ENCODE data around the gene ELF1.
A peak's percentile ranks its signal among the peaks of the same experiment; 100 is the strongest.
"Not testable (repeated sequence)": the region's sequence is repeated elsewhere in the genome, so short reads cannot be mapped to it uniquely, and the experiment has no call there.

The ELF1 gene

DNA sequence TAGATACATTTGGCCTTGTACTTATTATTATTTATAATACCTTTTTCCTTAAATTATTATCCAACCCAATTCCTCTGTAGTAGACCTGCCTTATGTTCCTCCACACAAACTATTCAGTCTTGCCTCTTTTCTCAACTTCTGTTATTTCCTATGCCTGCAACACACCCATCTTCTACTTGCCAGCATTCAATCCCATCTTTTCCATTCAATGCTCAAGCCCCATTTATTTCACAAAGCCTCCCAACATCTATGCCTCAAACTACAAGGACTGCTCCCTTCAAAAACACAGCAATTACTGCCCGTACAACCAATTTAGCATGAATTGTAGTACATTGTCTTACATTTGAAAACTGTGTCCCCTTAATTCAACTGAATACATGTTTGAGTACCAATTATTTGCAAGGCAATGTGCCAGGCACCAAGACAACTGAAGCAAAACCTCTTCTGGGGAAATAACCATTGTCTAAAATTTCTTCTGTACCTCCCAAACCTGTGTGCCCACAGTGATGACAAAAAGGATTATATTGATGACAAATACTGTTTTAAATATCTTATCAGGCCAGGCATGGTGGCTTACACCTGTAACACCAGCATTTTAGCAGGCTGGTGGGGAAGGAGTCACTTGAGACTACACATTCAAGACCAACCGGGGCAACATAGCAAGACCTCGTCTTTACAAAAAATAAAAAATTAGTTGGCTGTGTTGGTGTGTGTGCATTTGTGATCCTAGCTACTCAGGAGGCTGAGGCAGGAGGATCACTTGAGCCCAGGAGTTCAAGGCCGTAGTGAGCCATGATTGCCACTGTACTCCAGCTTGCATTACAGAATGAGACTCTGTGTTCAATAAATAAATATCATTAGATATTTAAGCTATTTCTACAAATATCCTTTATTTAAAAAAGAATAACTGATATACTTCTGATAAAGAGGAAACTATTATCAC is 35.1 kb downstream of the ELF1 start:
- no peaks in the 10 kb centered on the region for H3K9me3 ChIP-seq (ENCODE audit: control insufficient read depth in 1 of 2, low read length in 2 of 2)
- peaks cover 3 to 5% of the 10 kb centered on the region in 2 donors for H3K36me3 ChIP-seq (ENCODE audit: control insufficient read depth in 1 of 2, insufficient read depth in 2 of 2, low read length in 2 of 2)
- peak overlapping the region; percentile 69 for H3K27ac ChIP-seq (ENCODE audit: low read depth, low read length)
- H3K4me1 ChIP-seq (ENCODE audit: control insufficient read depth in 1 of 2, insufficient read depth in 2 of 2, low read length in 2 of 2): peaks cover 33 to 51% of the 10 kb centered on the region in 2 donors
- no peaks in the 10 kb centered on the region for H3K27me3 ChIP-seq (ENCODE audit: control insufficient read depth in 1 of 2, insufficient read depth in 2 of 2, low read length in 2 of 2)
- H3K9ac ChIP-seq (ENCODE audit: low read depth in 1 of 2, low read length in 2 of 2): peak overlapping the region; percentile 9 to 44
- H3K4me3 ChIP-seq (ENCODE audit: low read depth in 1 of 2, low read length in 2 of 2): peak overlapping the region; percentile 16 to 54

- no peak overlapping the region for H3K4me3 ChIP-seq (ENCODE audit: low read depth in 1 of 2, low read length in 2 of 2)
- H3K27me3 ChIP-seq (ENCODE audit: control insufficient read depth in 1 of 2, insufficient read depth in 2 of 2, low read length in 2 of 2): no peaks in the 10 kb centered on the region
- peaks cover 3 to 5% of the 10 kb centered on the region in 2 donors for H3K36me3 ChIP-seq (ENCODE audit: control insufficient read depth in 1 of 2, insufficient read depth in 2 of 2, low read length in 2 of 2)
- peak overlapping the region; percentile 56 for H3K27ac ChIP-seq (ENCODE audit: low read depth, low read length)
- H3K4me1 ChIP-seq (ENCODE audit: control insufficient read depth in 1 of 2, insufficient read depth in 2 of 2, low read length in 2 of 2): peaks cover 33 to 51% of the 10 kb centered on the region in 2 donors
- H3K9me3 ChIP-seq (ENCODE audit: control insufficient read depth in 1 of 2, low read length in 2 of 2): no peaks in the 10 kb centered on the region
- peak overlapping the region in 1 of 2 donors; percentile 34 for H3K9ac ChIP-seq (ENCODE audit: low read depth in 1 of 2, low read length in 2 of 2)
These were observed 35.9 kb downstream of the ELF1 start for GRCh38 chr13:40983259-40983658.

DNA sequence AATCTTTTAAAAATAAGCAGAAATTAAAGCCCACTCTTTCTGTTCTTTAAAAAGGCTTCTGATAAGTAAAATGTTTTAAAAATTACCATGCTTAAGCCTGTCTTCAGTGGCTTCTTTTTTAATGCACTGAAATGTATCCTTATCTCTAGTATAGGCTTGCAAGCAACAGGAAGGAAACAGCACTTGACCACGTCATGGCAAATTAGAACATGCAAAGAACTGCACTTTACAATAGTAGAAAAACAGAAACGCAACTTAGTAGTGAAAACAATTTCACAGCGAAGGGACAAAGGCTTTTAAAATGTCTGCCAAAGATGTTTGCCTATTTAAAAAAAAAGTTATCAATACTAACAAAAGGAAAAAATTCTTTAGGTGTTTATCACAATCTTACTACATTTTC is 36.3 kb downstream of the ELF1 start:
- Histone ChIP-seq H3K9me3 (ENCODE audit: control insufficient read depth in 1 of 2, low read length in 2 of 2) (no peaks in the 10 kb centered on the region), H3K36me3 (ENCODE audit: control insufficient read depth in 1 of 2, insufficient read depth in 2 of 2, low read length in 2 of 2) (peaks cover 3 to 5% of the 10 kb centered on the region in 2 donors), H3K27me3 (ENCODE audit: control insufficient read depth in 1 of 2, insufficient read depth in 2 of 2, low read length in 2 of 2) (no peaks in the 10 kb centered on the region), H3K27ac (ENCODE audit: low read depth, low read length) (peak overlapping the region; percentile 73), H3K9ac (ENCODE audit: low read depth in 1 of 2, low read length in 2 of 2) (peak overlapping the region in 1 of 2 donors; percentile 34), H3K4me3 (ENCODE audit: low read depth in 1 of 2, low read length in 2 of 2) (peak overlapping the region in 1 of 2 donors; percentile 25), H3K4me1 (ENCODE audit: control insufficient read depth in 1 of 2, insufficient read depth in 2 of 2, low read length in 2 of 2) (peaks cover 33 to 49% of the 10 kb centered on the region in 2 donors)

DNA sequence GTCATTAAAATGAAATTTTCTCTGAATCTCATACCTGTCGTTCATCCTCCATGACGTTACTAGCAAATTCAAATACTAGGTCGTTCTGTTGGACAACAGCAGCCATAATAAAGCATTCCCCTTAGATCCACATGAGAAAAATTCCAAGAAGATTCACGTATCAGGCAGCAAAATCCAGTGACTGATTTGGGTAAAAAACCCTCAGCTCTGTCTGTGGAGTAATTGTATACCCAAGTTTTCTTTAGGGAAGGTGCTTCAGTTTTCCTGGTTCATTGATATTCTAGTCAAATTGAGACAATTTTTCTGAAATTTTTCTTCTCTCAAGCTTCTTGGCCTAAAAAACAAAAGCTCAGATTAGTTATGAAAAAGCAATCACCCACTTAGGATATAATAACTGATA is 37.2 kb downstream of the ELF1 start:
- no peaks in the 10 kb centered on the region for H3K9me3 ChIP-seq (ENCODE audit: control insufficient read depth in 1 of 2, low read length in 2 of 2)
- peaks cover 3 to 5% of the 10 kb centered on the region in 2 donors for H3K36me3 ChIP-seq (ENCODE audit: control insufficient read depth in 1 of 2, insufficient read depth in 2 of 2, low read length in 2 of 2)
- no peaks in the 10 kb centered on the region for H3K27me3 ChIP-seq (ENCODE audit: control insufficient read depth in 1 of 2, insufficient read depth in 2 of 2, low read length in 2 of 2)
- H3K9ac ChIP-seq (ENCODE audit: low read depth in 1 of 2, low read length in 2 of 2): peak overlapping the region; percentile 40 to 69
- peak overlapping the region; percentile 25 to 63 for H3K4me3 ChIP-seq (ENCODE audit: low read depth in 1 of 2, low read length in 2 of 2)
- H3K27ac ChIP-seq (ENCODE audit: low read depth, low read length): peak overlapping the region; percentile 73
- H3K4me1 ChIP-seq (ENCODE audit: control insufficient read depth in 1 of 2, insufficient read depth in 2 of 2, low read length in 2 of 2): peaks cover 36 to 55% of the 10 kb centered on the region in 2 donors

- Histone ChIP-seq H3K9me3 (ENCODE audit: control insufficient read depth in 1 of 2, low read length in 2 of 2) (no peaks in the 10 kb centered on the region), H3K27ac (ENCODE audit: low read depth, low read length) (peak overlapping the region; percentile 22), H3K36me3 (ENCODE audit: control insufficient read depth in 1 of 2, insufficient read depth in 2 of 2, low read length in 2 of 2) (peaks cover 3 to 5% of the 10 kb centered on the region in 2 donors), H3K27me3 (ENCODE audit: control insufficient read depth in 1 of 2, insufficient read depth in 2 of 2, low read length in 2 of 2) (no peaks in the 10 kb centered on the region), H3K4me1 (ENCODE audit: control insufficient read depth in 1 of 2, insufficient read depth in 2 of 2, low read length in 2 of 2) (peaks cover 37 to 56% of the 10 kb centered on the region in 2 donors), H3K9ac (ENCODE audit: low read depth in 1 of 2, low read length in 2 of 2) (peak overlapping the region in 1 of 2 donors; percentile 69), H3K4me3 (ENCODE audit: low read depth in 1 of 2, low read length in 2 of 2) (peak overlapping the region; percentile 29 to 54)
These were observed 37.8 kb downstream of the ELF1 start for GRCh38 chr13:40981361-40981760.

- Histone ChIP-seq H3K27ac (ENCODE audit: low read depth, low read length) (no peak overlapping the region), H3K9me3 (ENCODE audit: control insufficient read depth in 1 of 2, low read length in 2 of 2) (no peaks in the 10 kb centered on the region), H3K36me3 (ENCODE audit: control insufficient read depth in 1 of 2, insufficient read depth in 2 of 2, low read length in 2 of 2) (peaks cover 3 to 5% of the 10 kb centered on the region in 2 donors), H3K4me1 (ENCODE audit: control insufficient read depth in 1 of 2, insufficient read depth in 2 of 2, low read length in 2 of 2) (peaks cover 35 to 56% of the 10 kb centered on the region in 2 donors), H3K4me3 (ENCODE audit: low read depth in 1 of 2, low read length in 2 of 2) (peak overlapping the region; percentile 36 to 54), H3K27me3 (ENCODE audit: control insufficient read depth in 1 of 2, insufficient read depth in 2 of 2, low read length in 2 of 2) (no peaks in the 10 kb centered on the region), H3K9ac (ENCODE audit: low read depth in 1 of 2, low read length in 2 of 2) (peak overlapping the region; percentile 13 to 22)
These were observed 38.7 kb downstream of the ELF1 start for GRCh38 chr13:40980461-40980860.

DNA sequence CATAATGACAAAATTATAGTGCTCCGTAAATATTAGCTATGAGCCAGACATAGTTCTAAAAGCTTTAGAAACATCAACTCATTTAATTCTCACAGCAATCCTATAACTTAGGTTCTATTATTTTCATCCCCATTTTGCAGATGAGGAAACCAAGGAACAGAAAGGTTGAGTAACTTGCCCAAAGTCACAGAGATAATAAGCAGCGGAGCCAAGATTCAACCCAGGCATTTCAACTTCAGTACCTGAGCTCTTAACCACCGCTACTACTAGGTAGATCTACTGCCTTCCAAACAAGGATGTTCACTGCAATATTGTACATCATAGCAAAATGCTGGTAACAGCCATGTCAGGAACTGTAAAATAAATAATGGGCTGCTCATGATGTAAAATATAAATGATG is 39.9 kb downstream of the ELF1 start:
- Histone ChIP-seq H3K9ac (ENCODE audit: low read depth in 1 of 2, low read length in 2 of 2) (no peak overlapping the region), H3K4me1 (ENCODE audit: control insufficient read depth in 1 of 2, insufficient read depth in 2 of 2, low read length in 2 of 2) (peaks cover 36 to 61% of the 10 kb centered on the region in 2 donors), H3K36me3 (ENCODE audit: control insufficient read depth in 1 of 2, insufficient read depth in 2 of 2, low read length in 2 of 2) (peaks cover 3 to 5% of the 10 kb centered on the region in 2 donors)

DNA sequence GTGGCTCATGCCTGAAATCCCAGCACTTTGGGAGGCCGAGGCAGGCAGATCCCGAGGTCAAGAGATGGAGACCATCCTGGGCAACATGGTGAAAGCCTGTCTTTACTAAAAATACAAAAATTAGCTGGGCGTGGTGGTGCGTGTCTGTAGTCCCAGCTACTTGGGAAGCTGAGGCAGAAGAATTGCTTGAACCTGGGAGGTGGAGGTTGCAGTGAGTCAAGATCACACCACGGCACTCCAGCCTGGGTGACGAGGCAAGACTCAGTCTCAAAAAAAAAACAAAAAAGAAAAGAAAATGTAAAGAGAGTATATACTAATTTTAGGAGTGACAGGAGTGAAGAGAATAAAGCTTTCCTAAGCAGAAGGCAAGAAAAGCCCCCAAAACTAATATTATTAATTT is 41.0 kb downstream of the ELF1 start:
- not testable (repeated sequence) for H3K27ac ChIP-seq (ENCODE audit: low read depth, low read length); H3K9ac ChIP-seq (ENCODE audit: low read depth in 1 of 2, low read length in 2 of 2); H3K27me3 ChIP-seq (ENCODE audit: control insufficient read depth in 1 of 2, insufficient read depth in 2 of 2, low read length in 2 of 2); H3K36me3 ChIP-seq (ENCODE audit: control insufficient read depth in 1 of 2, insufficient read depth in 2 of 2, low read length in 2 of 2); H3K9me3 ChIP-seq (ENCODE audit: control insufficient read depth in 1 of 2, low read length in 2 of 2); H3K4me3 ChIP-seq (ENCODE audit: low read depth in 1 of 2, low read length in 2 of 2)
- H3K4me1 ChIP-seq (ENCODE audit: control insufficient read depth in 1 of 2, insufficient read depth in 2 of 2, low read length in 2 of 2): peaks cover 37 to 61% of the 10 kb centered on the region in 2 donors

More for the DNA sequence above, 39.9 kb downstream of the ELF1 start:
- no peak overlapping the region for H3K27ac ChIP-seq (ENCODE audit: low read depth, low read length)
- no peaks in the 10 kb centered on the region for H3K27me3 ChIP-seq (ENCODE audit: control insufficient read depth in 1 of 2, insufficient read depth in 2 of 2, low read length in 2 of 2)
- no peaks in the 10 kb centered on the region for H3K9me3 ChIP-seq (ENCODE audit: control insufficient read depth in 1 of 2, low read length in 2 of 2)
- peak overlapping the region in 1 of 2 donors; percentile 28 for H3K4me3 ChIP-seq (ENCODE audit: low read depth in 1 of 2, low read length in 2 of 2)

DNA sequence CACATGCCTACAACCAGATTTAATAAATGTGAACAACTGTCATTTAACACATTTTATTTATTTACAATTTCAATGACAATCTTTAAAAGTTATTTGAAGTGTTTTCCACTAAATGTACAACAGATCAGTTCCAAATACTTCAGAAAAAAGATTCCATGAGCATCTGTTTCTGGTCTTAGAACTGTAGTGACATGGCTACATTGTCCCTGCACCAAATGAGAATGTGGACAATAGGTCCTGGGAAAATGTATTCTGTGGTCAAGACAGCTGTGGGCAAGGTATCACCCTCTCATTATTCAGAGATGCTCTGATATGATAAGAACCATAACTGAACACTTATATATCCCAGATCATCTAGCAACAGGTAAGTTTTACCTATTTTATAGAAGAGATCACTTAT is 43.7 kb downstream of the ELF1 start:
- Histone ChIP-seq H3K27me3 (ENCODE audit: control insufficient read depth in 1 of 2, insufficient read depth in 2 of 2, low read length in 2 of 2) (no peaks in the 10 kb centered on the region), H3K9me3 (ENCODE audit: control insufficient read depth in 1 of 2, low read length in 2 of 2) (no peaks in the 10 kb centered on the region), H3K4me3 (ENCODE audit: low read depth in 1 of 2, low read length in 2 of 2) (no peak overlapping the region), H3K27ac (ENCODE audit: low read depth, low read length) (no peak overlapping the region), H3K9ac (ENCODE audit: low read depth in 1 of 2, low read length in 2 of 2) (no peak overlapping the region), H3K36me3 (ENCODE audit: control insufficient read depth in 1 of 2, insufficient read depth in 2 of 2, low read length in 2 of 2) (peaks cover 3 to 5% of the 10 kb centered on the region in 2 donors), H3K4me1 (ENCODE audit: control insufficient read depth in 1 of 2, insufficient read depth in 2 of 2, low read length in 2 of 2) (peaks cover 57 to 79% of the 10 kb centered on the region in 2 donors)

Data from duodenal mucosa (tissue), 2 donors.